ENCODE results near the gene CNTN4.

DNA sequence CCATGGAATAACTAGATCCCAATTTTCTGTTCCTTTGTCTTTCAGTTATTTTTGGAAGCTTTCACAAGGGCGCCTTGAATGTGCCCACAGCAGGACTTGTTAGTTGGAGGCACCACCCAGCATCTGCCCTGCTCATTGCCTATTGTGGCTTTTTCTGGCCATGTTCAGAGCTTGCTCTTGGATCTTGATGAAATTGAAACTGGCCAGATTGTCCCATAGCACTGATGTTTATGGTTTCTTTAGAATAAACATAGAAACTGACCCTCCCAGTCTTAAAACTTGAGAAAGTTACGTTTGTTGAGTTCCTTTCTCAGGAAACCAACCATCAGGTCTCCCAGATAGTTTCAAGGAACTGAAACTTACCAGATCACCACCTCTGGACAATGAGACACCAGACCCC is 536.8 kb downstream of the CNTN4 start:
- TF ChIP-seq, protein P1, sequence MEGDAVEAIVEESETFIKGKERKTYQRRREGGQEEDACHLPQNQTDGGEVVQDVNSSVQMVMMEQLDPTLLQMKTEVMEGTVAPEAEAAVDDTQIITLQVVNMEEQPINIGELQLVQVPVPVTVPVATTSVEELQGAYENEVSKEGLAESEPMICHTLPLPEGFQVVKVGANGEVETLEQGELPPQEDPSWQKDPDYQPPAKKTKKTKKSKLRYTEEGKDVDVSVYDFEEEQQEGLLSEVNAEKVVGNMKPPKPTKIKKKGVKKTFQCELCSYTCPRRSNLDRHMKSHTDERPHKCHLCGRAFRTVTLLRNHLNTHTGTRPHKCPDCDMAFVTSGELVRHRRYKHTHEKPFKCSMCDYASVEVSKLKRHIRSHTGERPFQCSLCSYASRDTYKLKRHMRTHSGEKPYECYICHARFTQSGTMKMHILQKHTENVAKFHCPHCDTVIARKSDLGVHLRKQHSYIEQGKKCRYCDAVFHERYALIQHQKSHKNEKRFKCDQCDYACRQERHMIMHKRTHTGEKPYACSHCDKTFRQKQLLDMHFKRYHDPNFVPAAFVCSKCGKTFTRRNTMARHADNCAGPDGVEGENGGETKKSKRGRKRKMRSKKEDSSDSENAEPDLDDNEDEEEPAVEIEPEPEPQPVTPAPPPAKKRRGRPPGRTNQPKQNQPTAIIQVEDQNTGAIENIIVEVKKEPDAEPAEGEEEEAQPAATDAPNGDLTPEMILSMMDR (IDR thresholded peaks at IDR 0.05; ENCODE audit: control extremely low read depth in 1 of 3, insufficient read depth in 1 of 3, low read depth in 1 of 3, low read length in 3 of 3): no peak
- no peak for TF ChIP-seq SRF (IDR thresholded peaks at IDR 0.05; ENCODE audit: low read depth, low read length)
- TF ChIP-seq POLR2A (IDR thresholded peaks at IDR 0.05; ENCODE audit: control extremely low read depth in 1 of 2, low read depth in 2 of 2, low read length in 2 of 2): no peak
- no peak for TF ChIP-seq POLR2AphosphoS5 (IDR thresholded peaks at IDR 0.05; ENCODE audit: low read depth, low read length)
- no peak for TF ChIP-seq SUZ12 (IDR thresholded peaks at IDR 0.05; ENCODE audit: low read length)
- no peak for TF ChIP-seq PHF8 (conservative IDR thresholded peaks at IDR 0.05; ENCODE audit: low read depth, low read length)
